Adrenal gland (tissue), 12 donors: ENCODE data around the gene UGCG. TPM values are rescaled to one million over a fixed set of nuclear protein-coding genes. Genes with fewer than 3 reads are reported as not detected.

Source experiments
- DNase-seq, 7 donors: peaks; one replicate each; pipeline ENCODE4 v3.0.0-alpha.2; 2019 to 2020
- H3K27ac ChIP-seq, 5 donors: fragments of 200-600 bp; sonication (generic) in 4 of 5; 1 replicate in 3 of 5; 2 replicates in 2 of 5; pipeline versions ENCODE4 v1.5.1 to v1.8.0; 2016 to 2020; ENCODE audit warnings: mild to moderate bottlenecking in 1 of 5
- H3K27me3 ChIP-seq: fragments of 200-600 bp; 2 replicates; pipeline ENCODE4 v1.8.0; 2021
- H3K36me3 ChIP-seq, 2 donors: fragments of 200-600 bp; replicated peaks in 1 of 2; 1 replicate in 1 of 2; 2 replicates in 1 of 2; pipeline versions ENCODE4 v1.5.1 to v1.8.0; 2018 to 2022
- H3K4me1 ChIP-seq, 2 donors: fragments of 200-600 bp; replicated peaks in 1 of 2; 1 replicate in 1 of 2; 2 replicates in 1 of 2; pipeline versions ENCODE4 v1.5.1 to v1.8.0; 2018 to 2021
- H3K4me3 ChIP-seq, 4 donors: fragments of 200-600 bp; sonication (generic) in 3 of 4; one replicate each; pipeline ENCODE4 v1.5.1; 2016 to 2018
- H3K9me3 ChIP-seq, 3 donors: fragments of 200-600 bp; sonication (generic) in 1 of 3; replicated peaks in 1 of 3; 1 replicate in 2 of 3; 2 replicates in 1 of 3; pipeline versions ENCODE4 v1.5.1 to v1.8.0; 2016 to 2021
- POLR2A ChIP-seq, 2 donors: fragments of 450-650 bp; IDR thresholded peaks; one replicate each; pipeline ENCODE4 v1.6.1; 2017; ENCODE audit warnings: antibody characterized with exemption in 2 of 2, mild to moderate bottlenecking in 2 of 2, moderate library complexity in 1 of 2
- WGBS, 4 donors: extraction: QIAGEN DNeasy Blood & Tissue Kit in 2 of 4; methylation state at CpG; one replicate each; pipeline versions ENCODE4 v1.1.5 to v1.1.7; 2013 to 2017; 5-methylcytosine and 5-hydroxymethylcytosine counted together
- intact Hi-C, 2 donors: fragments of 100-400 bp; cut with DNase I; formaldehyde crosslinking; loops; one replicate each; pipeline versions ENCODE4 v1.14.1 to v1.15.0; 2022 to 2023
- polyA plus RNA-seq, 3 donors: library from polyadenylated mRNA; stranded (reverse); fragments of 200-250 nt in 2 of 3; fragments of 350-450 nt in 1 of 3; fragmentation: Illumina TruSeq in 1 of 3; extraction: RNeasy Lipid Tissue Mini Kit (QIAGEN cat#74804) in 1 of 3; gene quantifications; one replicate each; pipeline ENCODE4 v1.2.3, GENCODE V29; 2013 to 2014
- total RNA-seq, 9 donors: library from RNA; depleted of rRNA in 4 of 9; stranded (reverse); fragments of >200 nt in 4 of 9; fragments of 120-200 nt in 1 of 9; fragmentation: NEBNext Ultra II Directional in 1 of 9; extraction: Animal tissue kit (Norgen Biotek cat#: 25700) in 1 of 9; gene quantifications; one replicate each; pipeline versions ENCODE4 v1.1.0 to v1.2.4, GENCODE V29; 2013 to 2023
- TF ChIP-seq, protein P1 (sequence below), 6 experiments: fragments of 450-650 bp in 4 of 6; fragments of 200-600 bp in 2 of 6; sonication (generic) in 1 of 6; IDR thresholded peaks; 1 replicate in 5 of 6; 2 replicates in 1 of 6; pipeline versions ENCODE4 v1.5.1 to v1.8.0; 2016 to 2021; ENCODE audit warnings: antibody characterized with exemption in 6 of 6, mild to moderate bottlenecking in 2 of 6, moderate library complexity in 1 of 6
- donor health status: healthy with polysubstance abuse.
- donor health status: Bipolar disorder and iron deficiency.
- donor health status: DM: yes; HTN: yes; CAD: no.
- donor health status: DM: no; HTN: no; CAD: no.
- donor health status: DM: no; HTN: no; CAD: no.
- donor health status: DM: yes; HTN: yes; CAD: no.

Gene UGCG
- total and polyA plus RNA-seq, 12 donors: 41.4 to 139 (median 84.0) TPM

DNA sequence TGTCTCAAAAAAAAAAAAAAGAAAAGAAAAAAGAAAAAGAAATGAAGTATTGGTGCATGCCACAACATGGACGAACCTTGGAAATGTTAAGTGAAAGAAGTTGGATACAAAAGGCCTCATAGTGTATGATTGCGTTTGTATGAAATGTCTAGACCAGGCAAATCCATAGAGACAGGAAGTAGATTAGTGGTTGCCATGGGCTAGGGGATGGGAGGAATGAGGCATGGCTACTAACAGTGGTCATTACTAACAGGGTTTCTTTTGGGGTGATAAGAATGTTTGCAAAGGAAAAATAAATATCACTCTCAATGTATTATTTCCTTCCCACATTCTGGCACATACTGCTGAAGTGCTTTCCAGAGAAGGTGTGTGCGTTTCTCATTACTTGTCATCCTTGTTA, 44.1 kb downstream of the UGCG start:
- TF ChIP-seq, protein P1, sequence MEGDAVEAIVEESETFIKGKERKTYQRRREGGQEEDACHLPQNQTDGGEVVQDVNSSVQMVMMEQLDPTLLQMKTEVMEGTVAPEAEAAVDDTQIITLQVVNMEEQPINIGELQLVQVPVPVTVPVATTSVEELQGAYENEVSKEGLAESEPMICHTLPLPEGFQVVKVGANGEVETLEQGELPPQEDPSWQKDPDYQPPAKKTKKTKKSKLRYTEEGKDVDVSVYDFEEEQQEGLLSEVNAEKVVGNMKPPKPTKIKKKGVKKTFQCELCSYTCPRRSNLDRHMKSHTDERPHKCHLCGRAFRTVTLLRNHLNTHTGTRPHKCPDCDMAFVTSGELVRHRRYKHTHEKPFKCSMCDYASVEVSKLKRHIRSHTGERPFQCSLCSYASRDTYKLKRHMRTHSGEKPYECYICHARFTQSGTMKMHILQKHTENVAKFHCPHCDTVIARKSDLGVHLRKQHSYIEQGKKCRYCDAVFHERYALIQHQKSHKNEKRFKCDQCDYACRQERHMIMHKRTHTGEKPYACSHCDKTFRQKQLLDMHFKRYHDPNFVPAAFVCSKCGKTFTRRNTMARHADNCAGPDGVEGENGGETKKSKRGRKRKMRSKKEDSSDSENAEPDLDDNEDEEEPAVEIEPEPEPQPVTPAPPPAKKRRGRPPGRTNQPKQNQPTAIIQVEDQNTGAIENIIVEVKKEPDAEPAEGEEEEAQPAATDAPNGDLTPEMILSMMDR (IDR thresholded peaks at IDR 0.05): no peak
- TF ChIP-seq POLR2A (IDR thresholded peaks at IDR 0.05): no peak
- intact Hi-C loops: no loop called here
- Histone ChIP-seq H3K4me1 (peaks cover 0 to 16% of the 10 kb centered on the region in 2 donors), H3K9me3 (no peaks in the 10 kb centered on the region), H3K36me3 (no peaks in the 10 kb centered on the region), H3K27ac (no peak overlapping the region), H3K4me3 (no peak overlapping the region), H3K27me3 (no peaks in the 10 kb centered on the region)
- WGBS, 4 donors: 72 to 80% (median 76%) methylated on average over 3 of the region's 3 CpGs
- no peak for DNase-seq

DNA sequence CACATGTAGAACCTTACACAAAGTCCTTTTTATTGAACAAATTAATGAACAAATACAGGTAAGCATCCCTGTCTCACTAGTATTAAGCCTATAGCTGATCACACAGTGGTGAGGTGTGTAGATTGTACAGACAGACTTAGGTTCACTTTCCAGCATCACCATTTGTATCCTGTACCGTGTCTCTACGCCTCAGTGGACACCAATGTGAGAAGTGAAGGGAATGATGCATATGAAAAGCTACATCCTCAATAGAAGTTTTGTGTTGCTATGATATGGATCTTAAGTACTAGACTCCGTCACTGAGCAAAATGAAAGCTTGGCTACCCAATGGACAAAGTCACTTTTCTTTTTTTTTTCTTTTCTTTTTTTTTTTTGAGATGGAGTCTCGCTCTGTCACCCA, 46.6 kb downstream of the UGCG start:
- Histone ChIP-seq H3K27me3 (no peaks in the 10 kb centered on the region), H3K4me1 (peaks cover 0 to 1% of the 10 kb centered on the region in 2 donors), H3K9me3 (no peaks in the 10 kb centered on the region), H3K27ac (no peak overlapping the region), H3K36me3 (no peaks in the 10 kb centered on the region), H3K4me3 (no peak overlapping the region)
- DNase-seq: no peak
- TF ChIP-seq POLR2A (IDR thresholded peaks at IDR 0.05): no peak
- TF ChIP-seq, protein P1 (IDR thresholded peaks at IDR 0.05): no peak
- 95 to 100% (median 96%) methylated on average over 4 of the region's 4 CpGs for WGBS, 4 donors
- intact Hi-C loops: no loop called here

DNA sequence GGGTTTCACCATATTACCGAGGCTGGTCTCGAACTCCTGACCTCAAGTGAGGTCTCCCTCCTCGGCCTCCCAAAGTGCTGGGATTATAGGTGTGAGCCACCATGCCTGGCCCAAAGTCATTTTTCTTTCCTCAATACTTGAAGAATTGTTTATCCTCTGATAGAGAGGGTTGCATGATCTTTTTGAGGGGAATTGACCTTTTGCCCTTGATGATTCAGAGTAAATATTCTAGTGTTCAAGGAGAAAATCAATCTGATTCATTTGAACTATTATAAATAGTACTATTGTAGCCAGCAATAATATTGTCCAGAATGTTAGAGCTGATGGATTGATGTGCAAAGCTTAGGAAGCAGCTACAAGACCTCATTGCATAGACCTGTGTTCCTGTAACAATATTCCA, 47.1 kb downstream of the UGCG start:
- Histone ChIP-seq H3K36me3 (no peaks in the 10 kb centered on the region), H3K4me1 (no peaks in the 10 kb centered on the region), H3K27ac (no peak overlapping the region), H3K27me3 (no peaks in the 10 kb centered on the region), H3K4me3 (no peak overlapping the region), H3K9me3 (no peaks in the 10 kb centered on the region)
- WGBS, 4 donors: 53 to 78% (median 77%) methylated on average over 3 of the region's 3 CpGs
- TF ChIP-seq, protein P1 (IDR thresholded peaks at IDR 0.05): no peak
- no peak for TF ChIP-seq POLR2A (IDR thresholded peaks at IDR 0.05)
- DNase-seq: no peak
- intact Hi-C loops: no loop called here

DNA sequence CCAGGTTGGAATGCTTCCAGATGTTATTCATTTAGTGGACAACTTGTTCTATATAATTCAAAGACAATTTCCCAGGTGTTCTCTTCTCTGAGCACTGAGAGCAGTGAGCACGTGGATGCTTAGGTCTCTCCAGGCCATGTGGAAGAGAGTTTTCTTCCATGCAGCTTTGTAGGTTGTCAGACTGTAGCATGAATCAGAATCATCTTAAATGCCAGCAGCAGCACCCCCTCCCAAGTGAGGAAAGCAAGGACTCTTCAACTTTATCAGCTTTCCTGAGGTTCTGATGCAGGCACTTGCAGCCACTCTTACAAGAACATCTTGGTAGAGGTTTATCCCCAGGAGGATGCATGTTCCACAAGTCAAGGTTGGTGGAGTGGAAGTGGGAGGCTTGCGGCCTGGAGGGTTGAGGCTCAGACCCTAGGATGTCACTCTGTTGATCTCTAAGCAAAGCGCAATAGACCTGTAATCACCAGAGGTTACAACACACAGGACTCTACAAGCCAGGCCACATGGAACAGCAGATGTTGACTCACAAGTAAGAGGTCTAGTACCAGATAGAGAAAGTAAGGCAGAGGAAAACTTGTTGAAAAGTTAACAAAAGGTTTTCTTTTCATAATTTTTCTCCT, 47.7 kb downstream of the UGCG start:
- Histone ChIP-seq H3K9me3 (no peaks in the 10 kb centered on the region), H3K36me3 (no peaks in the 10 kb centered on the region), H3K4me1 (no peaks in the 10 kb centered on the region), H3K27me3 (no peaks in the 10 kb centered on the region), H3K4me3 (no peak overlapping the region), H3K27ac (no peak overlapping the region)
- intact Hi-C loops: no loop called here
- DNase-seq: peak in 1 of 7 donors; percentile 6
- TF ChIP-seq, protein P1 (IDR thresholded peaks at IDR 0.05): no peak
- no peak for TF ChIP-seq POLR2A (IDR thresholded peaks at IDR 0.05)
- 84 to 90% (median 86%) methylated on average over 3 of the region's 3 CpGs for WGBS, 4 donors
